Measurements from ENCODE around the gene AZIN2. TPM values are rescaled to one million over a fixed set of nuclear protein-coding genes. Genes with fewer than 3 reads are reported as not detected.

The AZIN2 gene
- total RNA-seq, 4 donors from 2014 or later = 2.2 to 13.7 (median 3.5) TPM

GRCh38 chr1:33087677-33088076 is 6.7 kb downstream of the AZIN2 start:
- 58 to 59% methylated on average over 6 of the region's 6 CpGs for WGBS, 2 donors
- no peak overlapping the region for H3K4me3 ChIP-seq (ENCODE audit: low read depth, poor library complexity, severe bottlenecking)
- TF ChIP-seq POLR2A (IDR thresholded peaks at IDR 0.05) = no peak
- no peak for TF ChIP-seq CTCF (IDR thresholded peaks at IDR 0.05)
- intact Hi-C loops (cut with DNase I; ENCODE audit: low total_unique reads) = no loop called here
- no peak for DNase-seq (ENCODE audit: low spot score in 2 of 2)

GRCh38 chr1:33088119-33088906 is 7.4 kb downstream of the AZIN2 start:
- H3K4me3 ChIP-seq (ENCODE audit: low read depth, poor library complexity, severe bottlenecking) = no peak overlapping the region
- WGBS, 2 donors = 65 to 69% methylated on average over 9 of the region's 9 CpGs
- TF ChIP-seq CTCF (IDR thresholded peaks at IDR 0.05) (no peak), POLR2A (IDR thresholded peaks at IDR 0.05) (no peak)
- no peak for DNase-seq (ENCODE audit: low spot score in 2 of 2)
- intact Hi-C loops (cut with DNase I; ENCODE audit: low total_unique reads) = no loop called here

- DNase-seq (ENCODE audit: low spot score in 2 of 2) = no peak
- no peak for TF ChIP-seq POLR2A (IDR thresholded peaks at IDR 0.05)
- no peak overlapping the region for H3K4me3 ChIP-seq (ENCODE audit: low read depth, poor library complexity, severe bottlenecking)
- intact Hi-C loops (cut with DNase I; ENCODE audit: low total_unique reads) = no loop called here
- 79 to 86% methylated on average over 2 of the region's 2 CpGs for WGBS, 2 donors
Measured at GRCh38 chr1:33089457-33089856, 8.5 kb downstream of the AZIN2 start.

GRCh38 chr1:33092438-33092837 is 11.5 kb downstream of the AZIN2 start:
- 89 to 90% methylated on average over 10 of the region's 10 CpGs for WGBS, 2 donors
- TF ChIP-seq POLR2A (IDR thresholded peaks at IDR 0.05) (no peak), CTCF (IDR thresholded peaks at IDR 0.05) (no peak)
- peak in 1 of 2 donors; percentile 58 for DNase-seq (ENCODE audit: low spot score in 2 of 2)
- intact Hi-C loops (cut with DNase I; ENCODE audit: low total_unique reads) = no loop called here
- H3K4me3 ChIP-seq (ENCODE audit: low read depth, poor library complexity, severe bottlenecking) = no peak overlapping the region

- DNase-seq (ENCODE audit: low spot score in 2 of 2) = peak in 1 of 2 donors; percentile 58
- WGBS, 2 donors = 93 to 96% methylated on average over 5 of the region's 5 CpGs
- intact Hi-C loops (cut with DNase I; ENCODE audit: low total_unique reads) = no loop called here
- no peak overlapping the region for H3K4me3 ChIP-seq (ENCODE audit: low read depth, poor library complexity, severe bottlenecking)
- TF ChIP-seq POLR2A (IDR thresholded peaks at IDR 0.05) (no peak), CTCF (IDR thresholded peaks at IDR 0.05) (no peak)
Measured at GRCh38 chr1:33093004-33093403, 12.1 kb downstream of the AZIN2 start.

- TF ChIP-seq CTCF (IDR thresholded peaks at IDR 0.05) (no peak), POLR2A (IDR thresholded peaks at IDR 0.05) (no peak)
- intact Hi-C loops (cut with DNase I; ENCODE audit: low total_unique reads) = no loop called here
- no peak overlapping the region for H3K4me3 ChIP-seq (ENCODE audit: low read depth, poor library complexity, severe bottlenecking)
- 93% methylated on average over 11 of the region's 11 CpGs for WGBS, 2 donors
- peak in 1 of 2 donors; percentile 74 for DNase-seq (ENCODE audit: low spot score in 2 of 2)
Measured at GRCh38 chr1:33094486-33094885, 13.5 kb downstream of the AZIN2 start.
